Endodermal cell (in vitro differentiated cells): ENCODE results near the gene ZNRF3. TPM values are rescaled to one million over a fixed set of nuclear protein-coding genes. Genes with fewer than 3 reads are reported as not detected.
A peak's percentile ranks its signal among the peaks of the same experiment; 100 is the strongest.

Source experiments
- DNase-seq: peaks from one replicate; pipeline ENCODE4 v3.0.0-alpha.2; 2017
- H3K27ac ChIP-seq: 2 replicates; pipeline ENCODE4 v1.5.1; 2013; ENCODE audit warnings: mild to moderate bottlenecking, low read depth, low read length, moderate library complexity
- H3K27me3 ChIP-seq: 2 replicates; pipeline ENCODE4 v1.6.1; 2013; ENCODE audit warnings: mild to moderate bottlenecking, low read length, moderate library complexity; ENCODE audit not compliant: insufficient read depth, control insufficient read depth, poor library complexity, severe bottlenecking
- H3K36me3 ChIP-seq: 2 replicates; pipeline ENCODE4 v1.7.0; 2013; ENCODE audit warnings: mild to moderate bottlenecking, low read length, moderate library complexity; ENCODE audit not compliant: control insufficient read depth, insufficient read depth
- H3K4me1 ChIP-seq: one replicate; pipeline ENCODE4 v1.7.0; 2013; ENCODE audit warnings: low read length; ENCODE audit not compliant: control insufficient read depth, insufficient read depth
- H3K4me3 ChIP-seq: 2 replicates; pipeline ENCODE4 v1.5.1; 2013; ENCODE audit warnings: mild to moderate bottlenecking, low read length, moderate library complexity
- H3K9ac ChIP-seq: 2 replicates; pipeline ENCODE4 v1.6.1; 2013; ENCODE audit warnings: mild to moderate bottlenecking, low read length, moderate library complexity; ENCODE audit not compliant: poor library complexity, severe bottlenecking; ENCODE audit errors: extremely low read depth
- H3K9me3 ChIP-seq: 2 replicates; pipeline ENCODE4 v1.6.1; 2013; ENCODE audit warnings: mild to moderate bottlenecking, low read length, moderate library complexity; ENCODE audit not compliant: control insufficient read depth
- H3K27ac Mint-ChIP-seq: 2 replicates; pipeline ENCODE4 v1.8.0; 2020; ENCODE audit warnings: mixed read lengths
- H3K27me3 Mint-ChIP-seq: 2 replicates; pipeline ENCODE4 v1.8.0; 2021; ENCODE audit warnings: mild to moderate bottlenecking, mixed read lengths; ENCODE audit not compliant: insufficient read depth
- H3K36me3 Mint-ChIP-seq: 2 replicates; pipeline ENCODE4 v1.8.0; 2020; ENCODE audit warnings: low read depth, mixed read lengths
- H3K4me1 Mint-ChIP-seq: 2 replicates; pipeline ENCODE4 v1.8.0; 2020; ENCODE audit warnings: mixed read lengths
- H3K4me3 Mint-ChIP-seq: 2 replicates; pipeline ENCODE4 v1.8.0; 2020; ENCODE audit warnings: mild to moderate bottlenecking, moderate library complexity, mixed read lengths
- H3K9me3 Mint-ChIP-seq: 2 replicates; pipeline ENCODE4 v1.8.0; 2020; ENCODE audit warnings: mild to moderate bottlenecking, mixed read lengths
- CTCF ChIP-seq: fragments of 200-600 bp; sonication (generic); conservative IDR thresholded peaks from 2 replicates; pipeline ENCODE4 v1.5.0; 2021; ENCODE audit warnings: antibody characterized with exemption, mild to moderate bottlenecking
- WGBS, 2 experiments: methylation state at CpG; one replicate each; pipeline versions ENCODE4 v1.1.5 to v1.1.7; 2013; ENCODE audit warnings: missing lambda C conversion rate in 2 of 2, mixed read lengths in 1 of 2; ENCODE audit not compliant: insufficient coverage in 1 of 2, insufficient read length in 1 of 2; 5-methylcytosine and 5-hydroxymethylcytosine counted together
- total RNA-seq, 2 donors: library from RNA; stranded (reverse); fragmentation: NEBNext Ultra II Directional in 1 of 2; extraction: Animal tissue kit (Norgen Biotek cat#: 25700) in 1 of 2; gene quantifications; 2 replicates in 1 of 2; 3 replicates in 1 of 2; pipeline ENCODE4 v1.2.1, GENCODE V29; 2021

ZNRF3 gene
- total RNA-seq, 2 donors from 2014 or later: 15.8 to 19.8 TPM

GRCh38 chr22:28894807-28895206, 11.4 kb downstream of the ZNRF3 start:
- no peak overlapping the region for H3K4me3 Mint-ChIP-seq
- H3K4me1 ChIP-seq: peaks cover 6% of the 10 kb centered on the region
- no peak for TF ChIP-seq CTCF
- no peaks in the 10 kb centered on the region for H3K27me3 Mint-ChIP-seq
- H3K9me3 ChIP-seq: no peaks in the 10 kb centered on the region
- H3K36me3 Mint-ChIP-seq: no peaks in the 10 kb centered on the region
- no peak overlapping the region for H3K9ac ChIP-seq
- WGBS, 2 experiments: 74 to 78% methylated on average over 3 of the region's 3 CpGs
- H3K4me3 ChIP-seq: no peak overlapping the region
- peak overlapping the region; percentile 70 for H3K27ac Mint-ChIP-seq
- H3K27me3 ChIP-seq: no peaks in the 10 kb centered on the region
- no peak for DNase-seq
- H3K27ac ChIP-seq: no peak overlapping the region
- no peaks in the 10 kb centered on the region for H3K9me3 Mint-ChIP-seq
- peaks cover 27% of the 10 kb centered on the region for H3K4me1 Mint-ChIP-seq
- no peaks in the 10 kb centered on the region for H3K36me3 ChIP-seq

- Mint-ChIP-seq H3K27ac (peak overlapping the region; percentile 75), H3K4me1 (peaks cover 28% of the 10 kb centered on the region), H3K9me3 (no peaks in the 10 kb centered on the region), H3K36me3 (peaks cover 2% of the 10 kb centered on the region), H3K27me3 (no peaks in the 10 kb centered on the region), H3K4me3 (no peak overlapping the region)
- TF ChIP-seq CTCF: no peak
- H3K4me1 ChIP-seq: peaks cover 6% of the 10 kb centered on the region
- no peak overlapping the region for H3K4me3 ChIP-seq
- H3K9me3 ChIP-seq: no peaks in the 10 kb centered on the region
- DNase-seq: peak; percentile 69
- H3K9ac ChIP-seq: peak overlapping the region; percentile 23
- H3K27me3 ChIP-seq: no peaks in the 10 kb centered on the region
- peak overlapping the region; percentile 19 for H3K27ac ChIP-seq
- H3K36me3 ChIP-seq: no peaks in the 10 kb centered on the region
- WGBS, 2 experiments: 96% methylated on average over 2 of the region's 2 CpGs
Observed at GRCh38 chr22:28896611-28897010, 13.2 kb downstream of the ZNRF3 start.

GRCh38 chr22:28898233-28898629, 14.9 kb downstream of the ZNRF3 start:
- WGBS, 2 experiments: 97% methylated on average over 4 of the region's 4 CpGs; no CpG with 5 or more reads in 1 of the 2 experiments
- Histone ChIP-seq H3K27ac (no peak overlapping the region), H3K36me3 (no peaks in the 10 kb centered on the region), H3K4me3 (no peak overlapping the region), H3K27me3 (no peaks in the 10 kb centered on the region), H3K4me1 (peaks cover 5% of the 10 kb centered on the region), H3K9me3 (no peaks in the 10 kb centered on the region), H3K9ac (no peak overlapping the region)
- Mint-ChIP-seq H3K27ac (peak overlapping the region; percentile 75), H3K4me1 (peaks cover 22% of the 10 kb centered on the region), H3K9me3 (no peaks in the 10 kb centered on the region), H3K4me3 (no peak overlapping the region), H3K27me3 (no peaks in the 10 kb centered on the region), H3K36me3 (peaks cover 2% of the 10 kb centered on the region)
- DNase-seq: no peak
- TF ChIP-seq CTCF: no peak
